ENCODE results near the gene ABCA3. TPM values are rescaled to one million over a fixed set of nuclear protein-coding genes. Genes with fewer than 3 reads are reported as not detected.

ABCA3 gene
- total RNA-seq, 1 experiment from 2014 or later: 58.4 TPM

DNA sequence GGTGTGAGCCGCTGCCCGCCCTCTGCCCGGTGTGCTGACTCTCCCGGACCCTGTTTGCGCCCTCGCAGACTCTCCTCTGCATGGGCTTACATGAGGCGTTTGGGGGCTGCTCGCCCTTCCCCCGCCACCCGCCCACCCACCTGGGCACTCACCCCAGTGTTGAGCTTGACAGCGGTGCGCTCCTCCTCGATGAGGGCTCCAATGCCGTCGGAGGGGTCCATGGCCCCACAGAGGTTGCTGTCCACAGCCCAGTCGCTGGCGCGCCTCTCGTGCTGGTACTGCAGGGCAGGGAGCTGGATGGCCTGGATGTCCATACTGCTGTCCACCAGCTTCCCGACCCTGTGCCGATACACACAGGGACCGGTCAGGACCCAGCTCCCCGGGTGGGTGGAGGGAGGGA, 51.2 kb downstream of the ABCA3 start:
- H3K27ac ChIP-seq (ENCODE audit: low read length): no peak overlapping the region
- CTCF ChIA-PET: interaction anchor here (1.4 kb wide), 1 partner anchor 212 kb away, joined by 4 read pairs; no protein-coding TSS in a partner anchor
- in situ Hi-C loops (cut with HindIII; ENCODE audit: low pct_unique_long_range_greater_than_20kb, low sequenced_read_pairs) (no loop called here), intact Hi-C loops (cut with micrococcal nuclease; ENCODE audit: unreplicated experiment) (no loop called here)
- no peaks in the 10 kb centered on the region for H3K9me3 ChIP-seq (ENCODE audit: control insufficient read depth, insufficient read depth, low read depth, low read length)
- H3K4me1 ChIP-seq (ENCODE audit: control insufficient read depth, insufficient read depth, low read length): no peaks in the 10 kb centered on the region
- no peaks in the 10 kb centered on the region for H3K36me3 ChIP-seq (ENCODE audit: control insufficient read depth, insufficient read depth, low read length)
- POLR2A ChIA-PET: interaction anchor here (0.6 kb wide), 1 partner anchor 10 kb away, joined by 5 read pairs; no protein-coding TSS in a partner anchor
- DNase-seq (ENCODE audit: low read depth, low spot score) (no peak), ATAC-seq (no peak)
- TF ChIP-seq, protein P1, sequence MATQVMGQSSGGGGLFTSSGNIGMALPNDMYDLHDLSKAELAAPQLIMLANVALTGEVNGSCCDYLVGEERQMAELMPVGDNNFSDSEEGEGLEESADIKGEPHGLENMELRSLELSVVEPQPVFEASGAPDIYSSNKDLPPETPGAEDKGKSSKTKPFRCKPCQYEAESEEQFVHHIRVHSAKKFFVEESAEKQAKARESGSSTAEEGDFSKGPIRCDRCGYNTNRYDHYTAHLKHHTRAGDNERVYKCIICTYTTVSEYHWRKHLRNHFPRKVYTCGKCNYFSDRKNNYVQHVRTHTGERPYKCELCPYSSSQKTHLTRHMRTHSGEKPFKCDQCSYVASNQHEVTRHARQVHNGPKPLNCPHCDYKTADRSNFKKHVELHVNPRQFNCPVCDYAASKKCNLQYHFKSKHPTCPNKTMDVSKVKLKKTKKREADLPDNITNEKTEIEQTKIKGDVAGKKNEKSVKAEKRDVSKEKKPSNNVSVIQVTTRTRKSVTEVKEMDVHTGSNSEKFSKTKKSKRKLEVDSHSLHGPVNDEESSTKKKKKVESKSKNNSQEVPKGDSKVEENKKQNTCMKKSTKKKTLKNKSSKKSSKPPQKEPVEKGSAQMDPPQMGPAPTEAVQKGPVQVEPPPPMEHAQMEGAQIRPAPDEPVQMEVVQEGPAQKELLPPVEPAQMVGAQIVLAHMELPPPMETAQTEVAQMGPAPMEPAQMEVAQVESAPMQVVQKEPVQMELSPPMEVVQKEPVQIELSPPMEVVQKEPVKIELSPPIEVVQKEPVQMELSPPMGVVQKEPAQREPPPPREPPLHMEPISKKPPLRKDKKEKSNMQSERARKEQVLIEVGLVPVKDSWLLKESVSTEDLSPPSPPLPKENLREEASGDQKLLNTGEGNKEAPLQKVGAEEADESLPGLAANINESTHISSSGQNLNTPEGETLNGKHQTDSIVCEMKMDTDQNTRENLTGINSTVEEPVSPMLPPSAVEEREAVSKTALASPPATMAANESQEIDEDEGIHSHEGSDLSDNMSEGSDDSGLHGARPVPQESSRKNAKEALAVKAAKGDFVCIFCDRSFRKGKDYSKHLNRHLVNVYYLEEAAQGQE (IDR thresholded peaks at IDR 0.05; ENCODE audit: insufficient read depth in 1 of 2, low read depth in 2 of 2, low read length in 1 of 2): no peak
- TF ChIP-seq TCF7L2 (IDR thresholded peaks at IDR 0.05; ENCODE audit: low read depth, low read length) (no peak), SIN3A (IDR thresholded peaks at IDR 0.05; ENCODE audit: borderline replicate concordance, insufficient read depth, low read depth, low read length) (no peak), POLR2AphosphoS5 (IDR thresholded peaks at IDR 0.05; ENCODE audit: low read depth, low read length) (no peak)
- TF ChIP-seq, protein P2, sequence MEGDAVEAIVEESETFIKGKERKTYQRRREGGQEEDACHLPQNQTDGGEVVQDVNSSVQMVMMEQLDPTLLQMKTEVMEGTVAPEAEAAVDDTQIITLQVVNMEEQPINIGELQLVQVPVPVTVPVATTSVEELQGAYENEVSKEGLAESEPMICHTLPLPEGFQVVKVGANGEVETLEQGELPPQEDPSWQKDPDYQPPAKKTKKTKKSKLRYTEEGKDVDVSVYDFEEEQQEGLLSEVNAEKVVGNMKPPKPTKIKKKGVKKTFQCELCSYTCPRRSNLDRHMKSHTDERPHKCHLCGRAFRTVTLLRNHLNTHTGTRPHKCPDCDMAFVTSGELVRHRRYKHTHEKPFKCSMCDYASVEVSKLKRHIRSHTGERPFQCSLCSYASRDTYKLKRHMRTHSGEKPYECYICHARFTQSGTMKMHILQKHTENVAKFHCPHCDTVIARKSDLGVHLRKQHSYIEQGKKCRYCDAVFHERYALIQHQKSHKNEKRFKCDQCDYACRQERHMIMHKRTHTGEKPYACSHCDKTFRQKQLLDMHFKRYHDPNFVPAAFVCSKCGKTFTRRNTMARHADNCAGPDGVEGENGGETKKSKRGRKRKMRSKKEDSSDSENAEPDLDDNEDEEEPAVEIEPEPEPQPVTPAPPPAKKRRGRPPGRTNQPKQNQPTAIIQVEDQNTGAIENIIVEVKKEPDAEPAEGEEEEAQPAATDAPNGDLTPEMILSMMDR (IDR thresholded peaks at IDR 0.05): no peak
- H3K27me3 ChIP-seq (ENCODE audit: control insufficient read depth, insufficient read depth, low read length): no peaks in the 10 kb centered on the region
- H3K4me3 ChIP-seq (ENCODE audit: low read depth in 2 of 2, low read length in 2 of 2): no peak overlapping the region
- no TSS peak for BruUV-seq (replicated peaks)

DNA sequence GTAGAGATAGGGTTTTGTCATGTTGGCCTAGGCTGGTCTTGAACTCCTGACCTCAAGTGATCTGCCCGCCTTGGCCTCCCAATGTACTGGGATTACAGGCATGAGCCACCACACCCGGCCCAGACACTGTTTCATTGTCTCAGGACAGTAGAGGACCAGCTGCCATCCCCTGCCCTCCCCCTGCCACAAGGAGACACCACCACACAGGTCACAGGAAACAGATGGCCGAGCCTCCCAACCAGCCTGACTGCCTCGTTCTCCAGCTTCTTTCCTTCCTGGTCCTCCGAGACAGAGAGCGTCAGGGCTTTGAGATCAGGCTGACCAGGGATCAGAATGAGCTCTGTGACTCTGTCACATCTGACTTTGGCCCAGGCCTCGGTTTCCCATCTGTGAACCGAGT, 51.8 kb downstream of the ABCA3 start:
- intact Hi-C loops (cut with micrococcal nuclease; ENCODE audit: unreplicated experiment) (no loop called here), in situ Hi-C loops (cut with HindIII; ENCODE audit: low pct_unique_long_range_greater_than_20kb, low sequenced_read_pairs) (no loop called here)
- no peaks in the 10 kb centered on the region for H3K4me1 ChIP-seq (ENCODE audit: control insufficient read depth, insufficient read depth, low read length)
- CTCF ChIA-PET: interaction anchor here (1.4 kb wide), 1 partner anchor 213 kb away, joined by 4 read pairs; no protein-coding TSS in a partner anchor
- no peaks in the 10 kb centered on the region for H3K9me3 ChIP-seq (ENCODE audit: control insufficient read depth, insufficient read depth, low read depth, low read length)
- TF ChIP-seq TCF7L2 (IDR thresholded peaks at IDR 0.05; ENCODE audit: low read depth, low read length): no peak
- TF ChIP-seq, protein P2 (IDR thresholded peaks at IDR 0.05): no peak
- no peak overlapping the region for H3K4me3 ChIP-seq (ENCODE audit: low read depth in 2 of 2, low read length in 2 of 2)
- H3K36me3 ChIP-seq (ENCODE audit: control insufficient read depth, insufficient read depth, low read length): no peaks in the 10 kb centered on the region
- no peak for DNase-seq (ENCODE audit: low read depth, low spot score)
- POLR2A ChIA-PET: no interaction called here
- ATAC-seq: no peak
- H3K27me3 ChIP-seq (ENCODE audit: control insufficient read depth, insufficient read depth, low read length): no peaks in the 10 kb centered on the region
- BruUV-seq (replicated peaks): no TSS peak
- H3K27ac ChIP-seq (ENCODE audit: low read length): no peak overlapping the region
